Calu3 (cell line): ENCODE data around the gene NETO1. TPM values are rescaled to one million over a fixed set of nuclear protein-coding genes. Genes with fewer than 3 reads are reported as not detected.

Source experiments
- BruUV-seq: library from RNA; stranded (reverse); fragments of 400-500 nt; replicated peaks from 2 replicates; lab custom pipeline; 2021; lab: Mats Ljungman, UMichigan
- CTCF ChIA-PET: fragments of 300-600 bp; sonication (Branson Sonifier 250); formaldehyde crosslinking; loops from one replicate; lab custom pipeline; 2022; ENCODE audit warnings: antibody characterized with exemption; lab: Charles Lee
- DNase-seq: peaks from one replicate; pipeline ENCODE4 v3.0.0; 2022
- H3K27ac Mint-ChIP-seq: one replicate; pipeline ENCODE4 v1.8.0; 2022; ENCODE audit warnings: mixed read lengths; ENCODE audit not compliant: unreplicated experiment
- H3K27me3 Mint-ChIP-seq: one replicate; pipeline ENCODE4 v1.8.0; 2022; ENCODE audit warnings: mixed read lengths; ENCODE audit not compliant: unreplicated experiment
- H3K36me3 Mint-ChIP-seq: one replicate; pipeline ENCODE4 v1.8.0; 2022; ENCODE audit warnings: mild to moderate bottlenecking, moderate library complexity, mixed read lengths; ENCODE audit not compliant: insufficient read depth, unreplicated experiment
- H3K4me1 Mint-ChIP-seq: one replicate; pipeline ENCODE4 v1.8.0; 2022; ENCODE audit warnings: mild to moderate bottlenecking, low read depth, mixed read lengths; ENCODE audit not compliant: unreplicated experiment
- H3K4me3 Mint-ChIP-seq: one replicate; pipeline ENCODE4 v1.8.0; 2022; ENCODE audit warnings: mild to moderate bottlenecking, low read depth, moderate library complexity, mixed read lengths; ENCODE audit not compliant: unreplicated experiment
- H3K9me3 Mint-ChIP-seq: one replicate; pipeline ENCODE4 v1.8.0; 2022; ENCODE audit warnings: low read depth, mixed read lengths; ENCODE audit not compliant: unreplicated experiment
- intact Hi-C: fragments of 100-400 bp; cut with micrococcal nuclease; formaldehyde crosslinking; loops from one replicate; pipeline ENCODE4 v1.10.0; 2022; ENCODE audit not compliant: unreplicated experiment
- total RNA-seq: library from RNA; stranded (reverse); gene quantifications from 2 replicates; pipeline ENCODE4 v1.2.3, GENCODE V29; 2022
- TF ChIP-seq, protein P1 (sequence below): fragments of 200-600 bp; IDR thresholded peaks from one replicate; pipeline ENCODE4 v1.8.0; 2022; ENCODE audit warnings: antibody characterized with exemption; ENCODE audit not compliant: unreplicated experiment

The NETO1 gene
- total RNA-seq, 1 experiment from 2014 or later, result not detected

DNA sequence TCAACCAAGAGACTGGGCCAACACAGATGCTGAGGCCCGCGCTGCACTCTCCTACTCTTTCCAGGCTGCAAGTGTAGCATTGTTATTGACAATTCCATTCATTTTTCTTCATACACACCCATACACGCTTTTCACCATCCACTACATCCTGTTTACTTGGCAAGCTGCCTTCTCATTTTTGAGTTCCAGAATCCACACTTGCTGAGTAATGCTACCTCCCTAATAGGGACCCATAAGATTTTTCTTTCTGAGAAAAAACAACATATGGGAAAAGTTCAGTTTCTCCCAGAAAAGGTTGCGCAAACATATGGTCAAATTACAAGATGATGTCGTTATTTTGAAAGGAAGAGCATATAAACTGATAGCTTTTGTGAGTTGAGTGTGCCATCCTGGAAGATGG, 3.3 kb upstream of the NETO1 start:
- H3K27ac Mint-ChIP-seq, result no peak overlapping the region
- DNase-seq, result no peak
- H3K36me3 Mint-ChIP-seq, result no peaks in the 10 kb centered on the region
- TF ChIP-seq, protein P1, sequence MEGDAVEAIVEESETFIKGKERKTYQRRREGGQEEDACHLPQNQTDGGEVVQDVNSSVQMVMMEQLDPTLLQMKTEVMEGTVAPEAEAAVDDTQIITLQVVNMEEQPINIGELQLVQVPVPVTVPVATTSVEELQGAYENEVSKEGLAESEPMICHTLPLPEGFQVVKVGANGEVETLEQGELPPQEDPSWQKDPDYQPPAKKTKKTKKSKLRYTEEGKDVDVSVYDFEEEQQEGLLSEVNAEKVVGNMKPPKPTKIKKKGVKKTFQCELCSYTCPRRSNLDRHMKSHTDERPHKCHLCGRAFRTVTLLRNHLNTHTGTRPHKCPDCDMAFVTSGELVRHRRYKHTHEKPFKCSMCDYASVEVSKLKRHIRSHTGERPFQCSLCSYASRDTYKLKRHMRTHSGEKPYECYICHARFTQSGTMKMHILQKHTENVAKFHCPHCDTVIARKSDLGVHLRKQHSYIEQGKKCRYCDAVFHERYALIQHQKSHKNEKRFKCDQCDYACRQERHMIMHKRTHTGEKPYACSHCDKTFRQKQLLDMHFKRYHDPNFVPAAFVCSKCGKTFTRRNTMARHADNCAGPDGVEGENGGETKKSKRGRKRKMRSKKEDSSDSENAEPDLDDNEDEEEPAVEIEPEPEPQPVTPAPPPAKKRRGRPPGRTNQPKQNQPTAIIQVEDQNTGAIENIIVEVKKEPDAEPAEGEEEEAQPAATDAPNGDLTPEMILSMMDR, result no peak
- no peak overlapping the region for H3K4me3 Mint-ChIP-seq
- CTCF ChIA-PET, result no interaction called here
- no peaks in the 10 kb centered on the region for H3K27me3 Mint-ChIP-seq
- H3K9me3 Mint-ChIP-seq, result peaks cover 6% of the 10 kb centered on the region
- H3K4me1 Mint-ChIP-seq, result no peaks in the 10 kb centered on the region
- intact Hi-C loops, result no loop called here
- BruUV-seq, result no TSS peak

DNA sequence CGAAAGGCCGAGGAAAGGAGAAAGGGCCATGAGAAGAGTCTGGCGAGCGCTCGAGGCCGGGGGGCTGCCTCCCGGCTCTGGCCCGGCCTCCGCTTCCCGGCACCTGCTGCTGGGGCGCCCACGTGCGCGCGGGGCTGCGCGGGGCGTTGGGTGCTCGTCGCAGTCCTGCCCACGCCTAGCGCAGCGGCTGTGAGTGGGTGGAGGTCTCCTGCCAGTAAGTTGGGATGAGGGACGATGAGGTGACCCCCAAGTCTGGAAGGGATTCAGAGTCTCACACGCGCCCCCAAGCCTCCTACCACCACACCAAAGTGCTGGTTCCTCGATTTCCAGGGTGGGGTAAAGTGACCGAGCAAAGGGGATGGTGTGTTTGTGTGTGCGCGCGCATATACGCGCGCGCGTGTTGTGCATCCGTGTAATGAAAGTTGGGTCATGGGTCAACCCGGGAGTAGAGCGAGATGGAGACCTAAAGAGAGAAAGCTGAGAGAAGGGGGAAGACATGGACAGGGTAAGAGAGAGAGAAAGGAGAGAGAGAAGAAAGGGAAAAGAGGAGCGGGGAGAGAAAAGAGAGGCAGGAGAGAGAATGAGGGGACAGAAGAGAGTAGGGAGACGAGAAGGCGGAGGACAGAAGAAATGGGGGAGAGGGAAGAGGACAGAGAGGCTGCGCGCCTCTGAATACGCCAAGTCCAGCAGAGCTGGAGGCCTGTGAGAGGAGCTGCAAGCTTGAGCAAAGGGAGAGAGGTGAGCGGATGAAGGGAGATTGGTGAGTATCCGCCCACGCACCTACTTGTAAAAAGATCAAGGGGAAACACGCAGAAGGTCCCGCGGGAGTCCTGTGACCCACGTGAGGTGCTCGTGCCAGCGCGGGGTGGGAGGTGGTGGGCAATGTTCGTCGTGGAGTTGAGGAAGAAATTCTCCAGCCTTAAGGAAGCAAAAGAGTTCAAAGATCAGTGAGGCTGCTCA, 1.7 kb upstream of the NETO1 start:
- H3K27ac Mint-ChIP-seq, result no peak overlapping the region
- DNase-seq, result no peak
- H3K4me3 Mint-ChIP-seq, result no peak overlapping the region
- H3K36me3 Mint-ChIP-seq, result no peaks in the 10 kb centered on the region
- BruUV-seq, result no TSS peak
- H3K9me3 Mint-ChIP-seq, result peaks cover 6% of the 10 kb centered on the region
- TF ChIP-seq, protein P1, result no peak
- H3K27me3 Mint-ChIP-seq, result no peaks in the 10 kb centered on the region
- no peaks in the 10 kb centered on the region for H3K4me1 Mint-ChIP-seq
- intact Hi-C loops, result no loop called here
- CTCF ChIA-PET, result no interaction called here

DNA sequence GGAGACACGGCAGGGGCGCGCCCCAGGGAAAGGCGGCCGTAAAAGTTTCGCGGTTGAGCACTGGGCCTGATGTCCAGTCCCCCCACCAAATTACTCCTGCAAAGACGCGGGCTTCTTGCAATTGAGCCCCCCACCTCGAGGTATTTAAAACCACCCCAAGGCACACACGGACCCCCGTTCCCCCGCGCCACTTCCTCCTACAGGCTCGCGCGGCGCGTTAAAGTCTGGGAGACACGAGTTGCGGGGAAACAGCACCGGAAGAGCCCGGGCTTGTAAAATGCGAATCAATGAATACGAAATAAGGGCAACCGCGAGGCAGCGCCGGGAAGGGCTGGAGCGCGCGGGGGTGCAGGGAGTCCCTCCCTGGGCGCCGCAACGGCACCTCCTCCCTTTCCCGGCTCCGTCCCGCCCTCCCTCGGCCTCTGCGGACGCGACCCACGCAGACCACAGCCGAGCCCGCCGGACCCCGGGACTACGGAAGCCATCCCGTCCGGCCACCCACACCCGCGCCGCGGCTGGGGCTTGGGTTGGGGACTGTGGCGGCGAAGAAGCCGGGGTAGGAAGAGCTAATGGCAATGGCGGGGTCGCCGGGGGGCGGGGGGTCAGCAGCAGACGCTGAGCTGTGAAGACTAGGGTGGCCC, 918 bp upstream of the NETO1 start:
- Mint-ChIP-seq H3K27ac (no peak overlapping the region), H3K27me3 (no peaks in the 10 kb centered on the region), H3K4me3 (no peak overlapping the region), H3K4me1 (no peaks in the 10 kb centered on the region), H3K9me3 (peaks cover 6% of the 10 kb centered on the region), H3K36me3 (no peaks in the 10 kb centered on the region)
- intact Hi-C loops, result no loop called here
- no TSS peak for BruUV-seq
- TF ChIP-seq, protein P1, result no peak
- no peak for DNase-seq
- CTCF ChIA-PET, result no interaction called here

DNA sequence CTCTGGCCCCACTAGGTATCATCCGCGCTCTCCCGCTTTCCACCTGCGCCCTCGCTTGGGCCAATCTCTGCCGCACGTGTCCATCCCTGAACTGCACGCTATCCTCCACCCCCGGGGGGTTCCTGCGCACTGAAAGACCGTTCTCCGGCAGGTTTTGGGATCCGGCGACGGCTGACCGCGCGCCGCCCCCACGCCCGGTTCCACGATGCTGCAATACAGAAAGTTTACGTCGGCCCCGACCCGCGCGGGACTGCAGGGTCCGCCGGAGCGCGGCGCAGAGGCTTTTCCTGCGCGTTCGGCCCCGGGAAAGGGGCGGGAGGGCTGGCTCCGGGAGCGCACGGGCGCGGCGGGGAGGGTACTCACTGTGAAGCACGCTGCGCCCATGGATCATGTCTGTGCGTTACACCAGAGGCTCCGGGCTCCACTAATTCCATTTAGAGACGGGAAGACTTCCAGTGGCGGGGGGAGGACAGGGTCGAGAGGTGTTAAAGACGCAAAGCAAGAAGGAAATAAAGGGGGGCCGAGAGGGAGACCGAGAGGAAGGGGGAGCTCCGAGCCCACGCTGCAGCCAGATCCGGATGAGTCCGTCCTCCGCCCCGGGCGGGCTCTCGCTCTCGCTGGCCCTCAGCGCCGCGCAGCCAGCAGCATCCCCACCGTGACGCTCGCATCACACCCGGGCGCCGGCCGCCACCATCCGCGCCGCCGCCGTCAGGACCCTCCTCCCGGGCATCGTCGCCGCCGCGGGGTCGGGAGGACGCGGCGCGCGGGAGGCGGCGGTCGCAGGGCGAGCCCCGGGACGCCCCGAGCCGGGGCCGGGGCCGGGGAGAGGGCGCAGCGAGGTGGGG, 664 bp downstream of the NETO1 start:
- no peaks in the 10 kb centered on the region for H3K27me3 Mint-ChIP-seq
- no TSS peak for BruUV-seq
- TF ChIP-seq, protein P1, result no peak

More for the DNA sequence above, 664 bp downstream of the NETO1 start:
- Mint-ChIP-seq H3K9me3 (peaks cover 6% of the 10 kb centered on the region), H3K27ac (no peak overlapping the region), H3K4me3 (no peak overlapping the region), H3K4me1 (no peaks in the 10 kb centered on the region), H3K36me3 (no peaks in the 10 kb centered on the region)
- intact Hi-C loops, result no loop called here
- DNase-seq, result no peak
- CTCF ChIA-PET, result no interaction called here
